Keratinocyte (primary cell): Measurements from ENCODE around the gene SKP1.

Source experiments
- CTCF ChIP-seq, 3 experiments: IDR thresholded peaks in 1 of 3; conservative IDR thresholded peaks in 1 of 3; optimal IDR thresholded peaks in 1 of 3; 2 replicates in 2 of 3; 3 replicates in 1 of 3; pipeline versions ENCODE3 to v1.5.1; 2011; ENCODE audit warnings: low read length in 3 of 3, mild to moderate bottlenecking in 3 of 3, moderate library complexity in 2 of 3, control low read depth in 1 of 3, inconsistent platforms in 1 of 3; ENCODE audit not compliant: insufficient read depth in 2 of 3; ENCODE audit errors: extremely low read depth in 1 of 3
- EZH2 ChIP-seq: IDR thresholded peaks from one replicate; pipeline ENCODE4 v1.6.1; 2012; ENCODE audit warnings: inconsistent platforms, mild to moderate bottlenecking, low read length, moderate library complexity

GRCh38 chr5:134116286-134116685 lies 60.5 kb downstream of the SKP1 start:
- TF ChIP-seq CTCF (optimal IDR thresholded peaks at IDR 0.05 in 1 of 3, IDR thresholded peaks at IDR 0.05 in 1 of 3, conservative IDR thresholded peaks at IDR 0.05 in 1 of 3; ENCODE audit: extremely low read depth in 1 of 3, insufficient read depth in 2 of 3, low read length in 3 of 3) (no peak), EZH2 (no peak)
